RWPE2 (cell line): ENCODE measurements around the gene OR52E2.

Experiments used
- ATAC-seq: fragments of 200-7000 bp; cut with Tn5 transposase; 3 replicates; pipeline ENCODE4 v1.9.1; 2021; ENCODE audit warnings: low read depth
- DNase-seq: peaks from one replicate; pipeline ENCODE4 v3.0.0-alpha.2; 2020; ENCODE audit warnings: low spot score
- H3K27ac ChIP-seq: fragments of 450-650 bp; 2 replicates; pipeline ENCODE4 v1.5.1; 2017; ENCODE audit warnings: mild to moderate bottlenecking; ENCODE audit not compliant: poor library complexity, severe bottlenecking
- H3K27me3 ChIP-seq: fragments of 250-450 bp; sonication (Bioruptor Pico); 2 replicates; pipeline ENCODE4 v1.5.1; 2021; ENCODE audit warnings: mild to moderate bottlenecking, moderate library complexity; ENCODE audit not compliant: insufficient read depth, poor library complexity, severe bottlenecking
- H3K36me3 ChIP-seq: fragments of 250-450 bp; sonication (Bioruptor Pico); 2 replicates; pipeline ENCODE4 v1.5.1; 2020; ENCODE audit warnings: low read depth, mild to moderate bottlenecking, moderate library complexity
- H3K4me1 ChIP-seq: fragments of 250-450 bp; sonication (Bioruptor Pico); 2 replicates; pipeline ENCODE4 v1.5.1; 2021; ENCODE audit warnings: mild to moderate bottlenecking, moderate library complexity; ENCODE audit not compliant: insufficient read depth, poor library complexity, severe bottlenecking
- H3K4me3 ChIP-seq: fragments of 250-450 bp; sonication (Bioruptor Pico); 2 replicates; pipeline ENCODE4 v1.5.1; 2021; ENCODE audit warnings: mild to moderate bottlenecking, moderate library complexity; ENCODE audit not compliant: severe bottlenecking
- H3K9me3 ChIP-seq: fragments of 250-450 bp; sonication (Bioruptor Pico); 2 replicates; pipeline ENCODE4 v1.5.1; 2021; ENCODE audit warnings: mild to moderate bottlenecking, moderate library complexity; ENCODE audit not compliant: severe bottlenecking
- CTCF ChIP-seq: fragments of 450-650 bp; IDR thresholded peaks from one replicate; pipeline ENCODE4 v1.5.1; 2017; ENCODE audit warnings: mild to moderate bottlenecking, moderate library complexity; ENCODE audit not compliant: poor library complexity, severe bottlenecking

OR52E2 gene

GRCh38 chr11:5092821-5093585, 33.6 kb upstream of the OR52E2 start:
- Histone ChIP-seq H3K9me3 (no peaks in the 10 kb centered on the region), H3K4me3 (no peak overlapping the region), H3K27me3 (no peaks in the 10 kb centered on the region), H3K27ac (no peak overlapping the region), H3K4me1 (no peaks in the 10 kb centered on the region), H3K36me3 (no peaks in the 10 kb centered on the region)
- no peak for TF ChIP-seq CTCF
- ATAC-seq: no peak
- DNase-seq: no peak

GRCh38 chr11:5090668-5091067, 31.2 kb upstream of the OR52E2 start:
- H3K27me3 ChIP-seq: no peaks in the 10 kb centered on the region
- no peaks in the 10 kb centered on the region for H3K4me1 ChIP-seq
- no peak for TF ChIP-seq CTCF
- no peak overlapping the region for H3K4me3 ChIP-seq
- no peak for DNase-seq
- no peaks in the 10 kb centered on the region for H3K36me3 ChIP-seq
- no peak overlapping the region for H3K27ac ChIP-seq
- no peak for ATAC-seq
- H3K9me3 ChIP-seq: no peaks in the 10 kb centered on the region

- no peak for TF ChIP-seq CTCF
- Histone ChIP-seq H3K27ac (no peak overlapping the region), H3K27me3 (no peaks in the 10 kb centered on the region), H3K4me1 (no peaks in the 10 kb centered on the region), H3K4me3 (no peak overlapping the region), H3K36me3 (no peaks in the 10 kb centered on the region), H3K9me3 (no peaks in the 10 kb centered on the region)
- no peak for DNase-seq
- no peak for ATAC-seq
These were observed 29.1 kb upstream of the OR52E2 start for GRCh38 chr11:5088556-5088955.

- Histone ChIP-seq H3K27me3 (peaks cover 5% of the 10 kb centered on the region), H3K4me3 (no peak overlapping the region), H3K36me3 (no peaks in the 10 kb centered on the region), H3K27ac (no peak overlapping the region), H3K4me1 (no peaks in the 10 kb centered on the region), H3K9me3 (peaks cover 2% of the 10 kb centered on the region)
- ATAC-seq (no peak), DNase-seq (no peak)
- TF ChIP-seq CTCF: no peak
These were observed 24.2 kb upstream of the OR52E2 start for GRCh38 chr11:5083602-5084001.

- peaks cover 2% of the 10 kb centered on the region for H3K9me3 ChIP-seq
- no peaks in the 10 kb centered on the region for H3K4me1 ChIP-seq
- ATAC-seq (no peak), DNase-seq (no peak)
- peaks cover 5% of the 10 kb centered on the region for H3K27me3 ChIP-seq
- H3K27ac ChIP-seq: no peak overlapping the region
- no peak overlapping the region for H3K4me3 ChIP-seq
- TF ChIP-seq CTCF: no peak
- H3K36me3 ChIP-seq: no peaks in the 10 kb centered on the region
These were observed 22.0 kb upstream of the OR52E2 start for GRCh38 chr11:5081405-5081804.
